Measurements from ENCODE around the gene ZNF747.

The ZNF747 gene

DNA sequence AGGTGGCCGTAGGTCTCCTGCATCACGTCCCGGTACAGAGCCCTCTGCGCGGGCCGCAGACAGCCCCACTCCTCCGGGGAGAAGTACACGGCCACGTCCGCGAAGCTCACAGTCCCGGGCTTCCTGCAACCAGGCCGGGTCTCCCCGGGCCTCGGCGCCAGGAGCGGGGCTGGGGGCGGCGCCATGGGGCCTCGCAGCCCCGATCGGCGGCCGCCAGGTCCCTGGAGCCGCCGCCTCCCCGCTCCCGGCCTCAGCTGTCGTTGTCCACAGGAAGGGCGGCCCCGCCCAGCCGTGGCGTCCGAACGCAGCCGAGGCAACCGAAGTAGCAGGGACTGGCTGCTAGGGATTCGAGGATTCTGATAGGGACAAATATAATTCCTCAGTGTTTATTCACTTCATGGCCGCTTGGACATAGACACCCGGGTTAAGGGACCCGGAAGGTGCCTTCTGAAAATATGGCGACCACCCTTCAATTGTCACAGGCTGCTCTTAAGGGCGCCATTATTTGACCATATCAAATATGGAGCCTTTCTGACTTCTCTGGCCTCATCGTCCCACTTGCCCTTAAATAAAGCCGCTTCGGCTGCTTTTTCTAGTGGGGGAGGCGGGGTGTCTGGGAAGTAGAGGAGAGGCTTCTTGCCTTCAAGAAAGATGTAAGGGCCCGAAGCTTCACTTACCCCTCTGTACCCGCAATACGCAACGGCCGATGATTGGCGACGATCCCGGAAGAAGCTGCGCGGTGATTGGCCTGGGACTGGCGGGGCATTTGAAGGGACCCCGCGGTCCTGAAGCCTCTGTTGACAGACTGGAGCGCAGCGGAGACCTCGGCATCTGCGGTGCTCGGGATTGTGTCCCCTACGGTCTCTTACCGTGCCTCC is 37.0 kb upstream of the ZNF747 start, which contains the start of gene ZNF688:
Gene ZNF688, minus strand, starts transcription at position 270 of the 878 bp plus-strand sequence. Its CDS starts 85 bp downstream, at position 185.
- peak; percentile 96 for DNase-seq (ENCODE audit: extremely low spot score)
- POLR2A ChIA-PET = interaction anchor here (0.7 to 3.4 kb wide), 44 partner anchors 10 to 756 kb away, joined by 3 to 71 read pairs (median 5); partner anchors contain the start of genes ALDOA, DCTPP1, FBRS and PAGR1
- CTCF ChIA-PET = interaction anchor here (0.6 to 2.3 kb wide), 6 partner anchors 13 to 162 kb away, joined by 3 to 8 read pairs (median 3); partner anchors contain the start of genes DCTPP1 and ZNF764
- no peak for TF ChIP-seq BHLHE40 (IDR thresholded peaks at IDR 0.05; ENCODE audit: borderline replicate concordance)
- no peak for TF ChIP-seq TARDBP (IDR thresholded peaks at IDR 0.05)
- TF ChIP-seq FOXK2 (IDR thresholded peaks at IDR 0.05) = peak; percentile 76; the same call in 1 of the 2 replicates
- no peak for TF ChIP-seq L3MBTL2 (conservative IDR thresholded peaks at IDR 0.05)
- peak; percentile 1; the same call in 1 of the 2 replicates for TF ChIP-seq HDGF (IDR thresholded peaks at IDR 0.05; ENCODE audit: borderline replicate concordance)
- peak; percentile 88 for TF ChIP-seq NFRKB (IDR thresholded peaks at IDR 0.05)
- TF ChIP-seq SUZ12 (IDR thresholded peaks at IDR 0.05) = no peak
- TF ChIP-seq ARNT (IDR thresholded peaks at IDR 0.05) = 0 out of 2 replicates have a peak, but pooled peaks have one; percentile 14
- peak; percentile 77; the same call in 1 of the 2 replicates for TF ChIP-seq LEF1 (IDR thresholded peaks at IDR 0.05; ENCODE audit: borderline replicate concordance)
- TF ChIP-seq SP1 (IDR thresholded peaks at IDR 0.05) = no peak
- TF ChIP-seq ELF4 (IDR thresholded peaks at IDR 0.05) = peak; percentile 91
- TF ChIP-seq CTBP1 (IDR thresholded peaks at IDR 0.05; ENCODE audit: borderline replicate concordance) = no peak
- no peak for TF ChIP-seq FOXA1 (IDR thresholded peaks at IDR 0.05)
- 0 out of 2 replicates have a peak, but pooled peaks have one; percentile 24 for TF ChIP-seq FOXM1 (IDR thresholded peaks at IDR 0.05; ENCODE audit: borderline replicate concordance)
- TF ChIP-seq PKNOX1 (IDR thresholded peaks at IDR 0.05) = peak; percentile 83; the same call in 1 of the 2 replicates
- no peak for TF ChIP-seq ZNF384 (IDR thresholded peaks at IDR 0.05)

DNA sequence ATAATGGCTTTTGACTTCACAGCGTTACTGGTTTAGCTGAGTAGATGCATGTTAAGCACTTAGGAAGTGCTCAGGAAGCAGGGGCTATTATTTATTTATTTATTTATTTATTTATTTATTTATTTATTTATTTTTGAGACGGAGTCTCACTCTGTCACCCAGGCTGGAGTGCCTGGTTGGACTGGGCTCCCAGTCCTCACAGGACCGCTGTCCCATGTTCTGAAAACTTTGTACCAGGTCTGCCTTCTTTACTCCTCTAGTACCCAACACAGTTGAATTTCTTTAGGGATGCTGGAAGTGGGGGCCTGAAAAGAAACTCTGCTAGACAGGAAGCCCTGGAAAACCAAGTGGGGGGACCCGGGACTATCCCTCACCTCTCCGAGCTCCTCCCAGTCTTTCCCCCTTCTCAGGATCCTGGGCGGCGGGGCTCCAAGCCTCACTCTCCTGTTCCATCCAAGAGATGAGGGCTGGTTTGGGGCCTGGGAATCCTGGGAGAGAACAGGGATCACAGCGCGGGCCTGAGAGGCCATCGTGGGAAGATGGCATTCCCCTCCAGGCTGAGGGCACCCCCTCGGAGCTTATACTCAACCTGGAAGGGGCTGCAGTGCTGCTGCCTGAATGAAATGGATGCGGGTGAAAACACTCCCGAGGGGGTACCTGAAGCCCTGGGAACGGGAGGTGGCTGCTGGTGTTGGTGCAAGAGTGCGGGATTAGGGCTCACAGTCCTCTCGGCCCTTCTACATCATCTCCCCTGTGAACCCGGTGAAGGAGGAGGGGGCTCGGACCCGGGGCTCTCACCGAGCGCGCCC is 36.2 kb upstream of the ZNF747 start:
- ChIA-PET POLR2A (interaction anchor here (0.6 to 3.4 kb wide), 25 partner anchors 9 to 479 kb away, joined by 3 to 71 read pairs (median 8); partner anchors contain the start of genes DCTPP1, FBRS, TBX6 and ZNF689), CTCF (interaction anchor here (1.0 to 2.3 kb wide), 3 partner anchors 12 to 45 kb away, joined by 3 to 8 read pairs (median 3); partner anchors contain the start of gene ZNF764)
- peak; percentile 51 for DNase-seq (ENCODE audit: extremely low spot score)
- TF ChIP-seq HDGF (IDR thresholded peaks at IDR 0.05; ENCODE audit: borderline replicate concordance) (0 out of 2 replicates have a peak, but pooled peaks have one; percentile 68), FOXA1 (IDR thresholded peaks at IDR 0.05) (no peak), L3MBTL2 (conservative IDR thresholded peaks at IDR 0.05) (no peak), BHLHE40 (IDR thresholded peaks at IDR 0.05; ENCODE audit: borderline replicate concordance) (no peak), ELF4 (IDR thresholded peaks at IDR 0.05) (no peak), NFRKB (IDR thresholded peaks at IDR 0.05) (no peak)

DNA sequence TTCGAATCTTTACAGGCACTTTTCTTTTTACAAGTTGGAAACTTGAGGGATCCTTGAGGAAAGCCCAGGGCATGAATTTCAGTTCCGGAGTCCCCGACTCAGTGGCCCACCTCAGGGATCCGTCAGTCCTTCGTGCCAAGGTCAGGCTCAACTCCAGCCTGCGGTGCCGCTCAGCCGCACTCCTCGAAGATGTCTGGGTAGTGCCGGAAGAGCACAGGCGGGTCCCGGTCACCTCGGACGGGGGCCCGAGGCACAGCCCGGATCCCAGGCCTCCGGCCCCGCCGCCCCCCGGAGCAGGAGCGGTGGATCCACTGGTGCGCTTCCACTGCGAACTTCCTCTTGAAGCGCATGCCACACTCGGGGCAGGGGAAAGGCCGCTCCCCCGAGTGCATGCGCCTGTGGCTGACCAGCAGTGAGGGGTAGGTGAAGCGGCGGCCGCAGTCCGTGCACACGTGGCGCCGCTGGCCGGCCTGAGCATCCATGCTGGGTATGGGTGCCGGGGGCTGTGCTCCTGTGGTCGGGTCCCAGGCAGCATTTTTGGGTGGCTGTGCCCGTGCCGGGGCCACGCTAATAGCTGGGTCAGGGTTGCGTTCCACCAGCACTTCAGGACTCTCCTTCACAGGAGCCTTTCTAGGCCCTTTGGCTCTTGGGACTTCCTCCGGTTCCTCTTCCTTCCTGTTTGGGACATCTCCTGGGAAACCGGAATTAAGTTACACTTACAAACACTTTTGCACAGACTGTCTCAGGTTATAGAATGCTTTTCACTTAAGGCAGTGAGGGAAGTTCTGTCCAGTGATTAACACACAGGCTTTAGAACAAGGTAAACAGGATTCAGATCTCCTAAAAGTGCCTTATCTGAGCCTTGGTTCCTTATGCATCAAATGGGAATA is 35.3 kb upstream of the ZNF747 start:
- ChIA-PET POLR2A (interaction anchor here (0.6 to 3.4 kb wide), 19 partner anchors 8 to 125 kb away, joined by 3 to 71 read pairs (median 12); partner anchors contain the start of genes FBRS, ZNF689, ZNF747 and ZNF764), CTCF (interaction anchor here (1.0 to 2.3 kb wide), 2 partner anchors 29 to 46 kb away, joined by 3 to 8 read pairs; no protein-coding TSS in a partner anchor)
- TF ChIP-seq HDGF (IDR thresholded peaks at IDR 0.05; ENCODE audit: borderline replicate concordance) (peak; percentile 33; the same call in 1 of the 2 replicates), SUZ12 (IDR thresholded peaks at IDR 0.05) (no peak), TARDBP (IDR thresholded peaks at IDR 0.05) (no peak), NFRKB (IDR thresholded peaks at IDR 0.05) (no peak)
- DNase-seq (ENCODE audit: extremely low spot score) = no peak

DNA sequence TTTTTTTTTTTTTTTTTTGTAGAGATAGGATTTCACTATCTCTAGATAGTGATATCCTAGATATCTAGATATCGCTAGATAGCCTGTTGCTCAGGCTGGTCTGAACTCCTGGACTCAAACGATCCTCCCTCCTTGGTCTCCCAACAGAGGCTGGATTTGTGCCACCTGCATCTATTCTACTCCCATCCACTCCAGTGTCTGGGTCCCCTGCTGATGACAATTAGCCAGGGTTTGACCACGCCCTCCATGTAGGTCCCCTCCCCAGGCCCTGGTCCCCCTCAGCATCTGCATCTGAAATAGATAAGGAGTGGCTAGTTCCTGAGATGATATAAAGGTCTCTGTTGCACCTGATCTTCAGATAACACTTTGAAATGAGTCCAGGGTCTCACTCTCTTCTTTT is 34.6 kb upstream of the ZNF747 start:
- no peak for DNase-seq (ENCODE audit: extremely low spot score)
- CTCF ChIA-PET = no interaction called here
- POLR2A ChIA-PET = interaction anchor here (3.2 kb wide), 1 partner anchor 11 kb away, joined by 15 read pairs; the partner anchor contains the start of gene ZNF764
- no peak for TF ChIP-seq TARDBP (IDR thresholded peaks at IDR 0.05)
- no peak for TF ChIP-seq ELF4 (IDR thresholded peaks at IDR 0.05)
- TF ChIP-seq FOXM1 (IDR thresholded peaks at IDR 0.05; ENCODE audit: borderline replicate concordance) = no peak
- no peak for TF ChIP-seq HDGF (IDR thresholded peaks at IDR 0.05; ENCODE audit: borderline replicate concordance)
- no peak for TF ChIP-seq SP1 (IDR thresholded peaks at IDR 0.05)
- no peak for TF ChIP-seq ZNF384 (IDR thresholded peaks at IDR 0.05)
- no peak for TF ChIP-seq L3MBTL2 (conservative IDR thresholded peaks at IDR 0.05)
- no peak for TF ChIP-seq FOXA1 (IDR thresholded peaks at IDR 0.05)
- no peak for TF ChIP-seq NFRKB (IDR thresholded peaks at IDR 0.05)
- TF ChIP-seq ARNT (IDR thresholded peaks at IDR 0.05) = no peak

DNA sequence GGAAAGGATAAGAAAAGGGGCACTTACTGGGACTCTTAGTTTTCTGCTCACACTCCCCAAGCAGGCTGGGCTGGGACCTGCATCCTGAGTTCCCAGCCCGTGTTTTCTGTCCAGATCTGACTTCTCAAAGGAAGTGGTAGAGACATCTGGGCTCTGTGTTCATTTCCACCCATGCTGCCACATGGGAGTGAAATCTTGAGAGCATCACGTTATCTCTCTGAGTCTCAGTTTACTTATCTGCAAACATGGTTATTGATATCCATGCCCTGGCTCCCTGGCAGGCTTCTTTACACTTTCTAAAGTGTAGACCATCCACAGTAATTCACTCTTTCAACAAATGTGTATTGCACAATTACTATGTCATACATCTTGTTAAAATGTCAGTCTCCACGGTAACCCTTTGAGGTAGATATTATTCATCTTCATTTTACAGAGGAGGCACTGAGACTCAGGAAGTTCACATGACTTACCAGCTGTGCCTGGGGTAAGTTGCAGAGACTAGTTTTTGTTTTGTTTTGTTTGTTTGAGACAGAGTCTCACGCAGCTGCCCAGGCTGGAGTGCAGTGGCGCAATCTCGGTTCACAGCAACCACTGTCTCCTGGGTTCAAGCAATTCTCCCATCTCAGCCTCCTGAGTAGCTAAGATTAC is 33.5 kb upstream of the ZNF747 start:
- ChIA-PET POLR2A (interaction anchor here (1.0 to 3.2 kb wide), 3 partner anchors 10 to 42 kb away, joined by 3 to 15 read pairs (median 3); partner anchors contain the start of genes ZNF689 and ZNF764), CTCF (interaction anchor here (0.6 to 1.1 kb wide), 3 partner anchors 10 to 719 kb away, joined by 5 to 6 read pairs (median 5); partner anchors contain the start of gene ZNF764)
- TF ChIP-seq CTBP1 (IDR thresholded peaks at IDR 0.05; ENCODE audit: borderline replicate concordance) (no peak), SUZ12 (IDR thresholded peaks at IDR 0.05) (no peak), PKNOX1 (IDR thresholded peaks at IDR 0.05) (peak; percentile 92), HDGF (IDR thresholded peaks at IDR 0.05; ENCODE audit: borderline replicate concordance) (no peak), FOXM1 (IDR thresholded peaks at IDR 0.05; ENCODE audit: borderline replicate concordance) (no peak), FOXK2 (IDR thresholded peaks at IDR 0.05) (no peak)
- no peak for DNase-seq (ENCODE audit: extremely low spot score)

Data from HEK293T (cell line).